ENCODE measurements around the gene RHOA.

The RHOA gene

DNA sequence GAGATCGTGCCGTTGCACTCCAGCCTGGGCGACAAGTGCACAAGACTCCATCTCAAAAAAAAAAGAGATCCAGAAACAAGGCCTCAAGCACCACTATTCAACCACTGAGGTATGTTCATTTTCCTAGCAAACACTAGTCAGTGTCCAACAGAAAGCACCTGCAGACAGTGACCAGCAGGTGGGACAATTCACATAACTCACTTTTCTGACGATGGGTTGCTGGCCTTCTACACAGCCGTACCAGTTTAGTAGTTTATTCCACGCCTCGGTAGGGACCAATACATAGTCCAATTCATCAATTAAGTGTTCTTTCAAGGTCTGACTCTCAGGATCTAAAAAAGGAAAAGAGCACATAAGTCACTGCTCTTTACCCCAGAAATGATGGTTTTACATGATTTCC is 84.3 kb downstream of the RHOA start:
- no peak overlapping the region for H3K4me2 ChIP-seq (ENCODE audit: low read length)
- no peaks in the 10 kb centered on the region for H3F3A ChIP-seq (ENCODE audit: insufficient read depth, low read length)
- H3K79me2 ChIP-seq (ENCODE audit: insufficient read depth, low read length), result no peaks in the 10 kb centered on the region
- H3K4me1 ChIP-seq (ENCODE audit: insufficient read depth, low read length, severe bottlenecking), result no peaks in the 10 kb centered on the region
- H2AFZ ChIP-seq (ENCODE audit: low read length), result no peak overlapping the region
- peaks cover 85% of the 10 kb centered on the region for H3K36me3 ChIP-seq (ENCODE audit: insufficient read depth, low read length)
- H3K27ac ChIP-seq (ENCODE audit: low read depth, low read length, poor library complexity, severe bottlenecking), result no peak overlapping the region
- H3K27me3 ChIP-seq (ENCODE audit: insufficient read depth, low read length), result no peaks in the 10 kb centered on the region
- no peak overlapping the region for H3K4me3 ChIP-seq (ENCODE audit: low read depth, low read length, poor library complexity, severe bottlenecking)
- H4K20me1 ChIP-seq (ENCODE audit: insufficient read depth, low read length), result no peaks in the 10 kb centered on the region
- no peak overlapping the region for H3K9ac ChIP-seq (ENCODE audit: low read length)
- H3K9me2 ChIP-seq (ENCODE audit: low read depth, low read length), result no peaks in the 10 kb centered on the region
- no peaks in the 10 kb centered on the region for H3K9me3 ChIP-seq (ENCODE audit: low read length)
- TF ChIP-seq, protein P1, sequence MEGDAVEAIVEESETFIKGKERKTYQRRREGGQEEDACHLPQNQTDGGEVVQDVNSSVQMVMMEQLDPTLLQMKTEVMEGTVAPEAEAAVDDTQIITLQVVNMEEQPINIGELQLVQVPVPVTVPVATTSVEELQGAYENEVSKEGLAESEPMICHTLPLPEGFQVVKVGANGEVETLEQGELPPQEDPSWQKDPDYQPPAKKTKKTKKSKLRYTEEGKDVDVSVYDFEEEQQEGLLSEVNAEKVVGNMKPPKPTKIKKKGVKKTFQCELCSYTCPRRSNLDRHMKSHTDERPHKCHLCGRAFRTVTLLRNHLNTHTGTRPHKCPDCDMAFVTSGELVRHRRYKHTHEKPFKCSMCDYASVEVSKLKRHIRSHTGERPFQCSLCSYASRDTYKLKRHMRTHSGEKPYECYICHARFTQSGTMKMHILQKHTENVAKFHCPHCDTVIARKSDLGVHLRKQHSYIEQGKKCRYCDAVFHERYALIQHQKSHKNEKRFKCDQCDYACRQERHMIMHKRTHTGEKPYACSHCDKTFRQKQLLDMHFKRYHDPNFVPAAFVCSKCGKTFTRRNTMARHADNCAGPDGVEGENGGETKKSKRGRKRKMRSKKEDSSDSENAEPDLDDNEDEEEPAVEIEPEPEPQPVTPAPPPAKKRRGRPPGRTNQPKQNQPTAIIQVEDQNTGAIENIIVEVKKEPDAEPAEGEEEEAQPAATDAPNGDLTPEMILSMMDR (IDR thresholded peaks at IDR 0.05; ENCODE audit: low read length), result peak; percentile 25; the same call in 1 of the 2 replicates
- TF ChIP-seq EZH2 (IDR thresholded peaks at IDR 0.05; ENCODE audit: borderline replicate concordance, low read length), result no peak

DNA sequence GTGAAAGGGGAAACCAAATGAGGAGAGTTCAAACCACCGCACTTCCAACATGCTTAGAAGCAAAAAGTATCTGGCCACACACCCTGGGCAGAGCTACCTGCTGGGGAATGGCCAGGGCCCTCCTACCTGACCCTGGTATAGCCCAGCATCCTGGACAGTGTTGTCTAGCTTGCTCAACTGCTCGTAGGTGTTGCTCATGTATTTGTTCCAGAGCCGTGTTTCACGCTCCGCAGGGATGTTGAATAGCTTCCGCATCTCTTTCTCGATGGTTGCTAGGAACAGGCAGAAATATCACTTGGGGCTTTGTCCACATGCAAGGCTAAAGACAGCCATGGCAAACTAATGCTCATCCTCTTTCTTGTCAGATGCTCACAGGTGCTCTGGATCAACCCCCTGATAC is 87.0 kb downstream of the RHOA start:
- Histone ChIP-seq H2AFZ (ENCODE audit: low read length) (no peak overlapping the region), H3K27me3 (ENCODE audit: insufficient read depth, low read length) (no peaks in the 10 kb centered on the region), H3K4me2 (ENCODE audit: low read length) (no peak overlapping the region), H4K20me1 (ENCODE audit: insufficient read depth, low read length) (no peaks in the 10 kb centered on the region), H3K4me3 (ENCODE audit: low read depth, low read length, poor library complexity, severe bottlenecking) (no peak overlapping the region), H3F3A (ENCODE audit: insufficient read depth, low read length) (no peaks in the 10 kb centered on the region), H3K9me2 (ENCODE audit: low read depth, low read length) (no peaks in the 10 kb centered on the region), H3K9me3 (ENCODE audit: low read length) (no peaks in the 10 kb centered on the region), H3K9ac (ENCODE audit: low read length) (no peak overlapping the region), H3K79me2 (ENCODE audit: insufficient read depth, low read length) (no peaks in the 10 kb centered on the region), H3K36me3 (ENCODE audit: insufficient read depth, low read length) (peaks cover 88% of the 10 kb centered on the region), H3K4me1 (ENCODE audit: insufficient read depth, low read length, severe bottlenecking) (no peaks in the 10 kb centered on the region), H3K27ac (ENCODE audit: low read depth, low read length, poor library complexity, severe bottlenecking) (no peak overlapping the region)
- TF ChIP-seq EZH2 (IDR thresholded peaks at IDR 0.05; ENCODE audit: borderline replicate concordance, low read length), result no peak
- TF ChIP-seq, protein P1 (IDR thresholded peaks at IDR 0.05; ENCODE audit: low read length), result no peak

DNA sequence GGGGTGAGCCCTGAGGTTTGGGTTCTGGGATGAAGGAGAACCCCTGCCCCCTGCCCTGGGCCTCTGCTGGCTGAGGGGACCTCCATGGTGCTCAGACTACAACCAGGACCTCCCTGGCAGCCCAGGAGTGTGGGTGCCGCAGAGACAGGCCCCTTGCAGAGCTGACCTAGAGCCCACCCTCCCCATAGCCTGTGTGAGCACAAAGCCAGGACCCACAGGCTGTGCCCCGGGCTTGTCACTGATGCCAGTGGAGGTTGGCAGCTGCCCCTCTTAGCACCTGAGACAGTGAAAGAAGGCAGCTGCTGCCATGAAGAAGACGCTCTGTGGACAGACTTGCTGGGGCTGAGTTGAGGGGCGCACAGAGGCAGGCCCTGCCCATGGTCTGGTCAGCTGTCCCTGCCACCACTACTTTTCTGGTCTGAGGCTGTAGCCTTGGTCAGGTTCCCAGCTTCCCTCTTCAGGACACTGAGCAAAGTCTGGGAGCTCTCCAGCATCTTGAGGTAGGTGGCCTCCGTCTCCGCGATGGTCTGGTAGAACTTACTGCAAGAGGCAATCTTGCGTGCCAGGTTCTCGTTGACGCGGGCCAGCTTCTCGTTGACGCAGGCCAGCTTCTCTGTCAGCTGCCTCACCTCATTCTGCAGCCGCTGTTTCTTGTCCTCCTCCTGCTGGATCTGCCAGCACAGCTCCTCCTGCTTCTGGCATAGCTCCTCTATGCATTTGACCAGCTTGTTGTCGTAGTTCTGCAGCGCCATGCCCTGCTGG is 94.9 kb downstream of the RHOA start:
- no peak overlapping the region for H2AFZ ChIP-seq (ENCODE audit: low read length)
- TF ChIP-seq, protein P1 (IDR thresholded peaks at IDR 0.05; ENCODE audit: low read length), result no peak
- TF ChIP-seq EZH2 (IDR thresholded peaks at IDR 0.05; ENCODE audit: borderline replicate concordance, low read length), result no peak
- no peak overlapping the region for H3K9ac ChIP-seq (ENCODE audit: low read length)
- no peaks in the 10 kb centered on the region for H4K20me1 ChIP-seq (ENCODE audit: insufficient read depth, low read length)
- H3K36me3 ChIP-seq (ENCODE audit: insufficient read depth, low read length), result peaks cover 71% of the 10 kb centered on the region
- no peaks in the 10 kb centered on the region for H3K9me3 ChIP-seq (ENCODE audit: low read length)
- no peak overlapping the region for H3K4me3 ChIP-seq (ENCODE audit: low read depth, low read length, poor library complexity, severe bottlenecking)
- H3K27ac ChIP-seq (ENCODE audit: low read depth, low read length, poor library complexity, severe bottlenecking), result no peak overlapping the region
- H3K4me1 ChIP-seq (ENCODE audit: insufficient read depth, low read length, severe bottlenecking), result no peaks in the 10 kb centered on the region
- H3F3A ChIP-seq (ENCODE audit: insufficient read depth, low read length), result no peaks in the 10 kb centered on the region
- no peaks in the 10 kb centered on the region for H3K9me2 ChIP-seq (ENCODE audit: low read depth, low read length)
- no peaks in the 10 kb centered on the region for H3K27me3 ChIP-seq (ENCODE audit: insufficient read depth, low read length)
- H3K79me2 ChIP-seq (ENCODE audit: insufficient read depth, low read length), result no peaks in the 10 kb centered on the region
- no peak overlapping the region for H3K4me2 ChIP-seq (ENCODE audit: low read length)
